ENCODE measurements around the gene BOLA1.
A peak's percentile ranks its signal among the peaks of the same experiment; 100 is the strongest.
"Not testable (repeated sequence)": the region's sequence is repeated elsewhere in the genome, so short reads cannot be mapped to it uniquely, and the experiment has no call there.

The BOLA1 gene, protein sequence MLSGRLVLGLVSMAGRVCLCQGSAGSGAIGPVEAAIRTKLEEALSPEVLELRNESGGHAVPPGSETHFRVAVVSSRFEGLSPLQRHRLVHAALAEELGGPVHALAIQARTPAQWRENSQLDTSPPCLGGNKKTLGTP

DNA sequence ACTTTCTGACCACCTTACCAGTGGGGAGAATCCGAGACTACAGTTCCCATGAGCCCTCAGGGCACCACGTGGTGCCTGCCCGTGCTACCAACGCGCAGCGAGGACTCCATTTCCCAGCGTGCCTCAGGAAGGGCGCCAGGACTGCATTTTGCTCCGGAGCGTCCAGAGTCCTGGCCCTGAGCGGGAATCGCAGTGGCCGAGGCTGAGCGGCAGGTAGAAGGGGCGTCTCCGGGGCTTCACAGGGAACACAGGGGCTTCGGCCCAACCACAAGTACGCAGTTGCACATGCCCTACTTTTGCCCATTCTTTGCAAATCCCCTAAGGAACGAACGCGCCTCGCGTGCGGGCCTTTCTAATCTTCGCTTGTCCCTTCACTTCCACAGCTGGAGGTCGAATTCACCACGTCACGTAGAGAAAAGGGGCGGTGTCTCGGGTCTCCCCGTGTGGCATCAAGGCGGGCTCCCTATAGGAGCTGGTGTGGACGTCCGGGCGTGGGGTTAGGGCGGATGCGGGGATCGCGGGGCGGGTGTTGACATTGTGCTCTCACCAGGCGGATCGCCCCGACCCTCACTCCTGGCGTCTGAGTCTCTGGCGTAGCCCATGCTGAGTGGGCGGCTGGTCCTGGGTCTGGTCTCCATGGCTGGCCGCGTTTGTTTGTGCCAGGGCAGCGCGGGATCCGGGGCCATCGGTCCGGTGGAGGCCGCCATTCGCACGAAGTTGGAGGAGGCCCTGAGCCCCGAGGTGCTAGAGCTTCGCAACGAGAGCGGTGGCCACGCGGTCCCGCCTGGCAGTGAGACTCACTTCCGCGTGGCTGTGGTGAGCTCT, at the start of gene BOLA1:
Gene BOLA1 (plus strand): TSS at position 109 of the 825 bp plus-strand sequence. CDS start 492 bp downstream, at position 601.
- FAIRE-seq = no peak

- FAIRE-seq = no peak
Observed at GRCh38 chr1:149849947-149850360, 49.4 kb upstream of the BOLA1 start.

DNA sequence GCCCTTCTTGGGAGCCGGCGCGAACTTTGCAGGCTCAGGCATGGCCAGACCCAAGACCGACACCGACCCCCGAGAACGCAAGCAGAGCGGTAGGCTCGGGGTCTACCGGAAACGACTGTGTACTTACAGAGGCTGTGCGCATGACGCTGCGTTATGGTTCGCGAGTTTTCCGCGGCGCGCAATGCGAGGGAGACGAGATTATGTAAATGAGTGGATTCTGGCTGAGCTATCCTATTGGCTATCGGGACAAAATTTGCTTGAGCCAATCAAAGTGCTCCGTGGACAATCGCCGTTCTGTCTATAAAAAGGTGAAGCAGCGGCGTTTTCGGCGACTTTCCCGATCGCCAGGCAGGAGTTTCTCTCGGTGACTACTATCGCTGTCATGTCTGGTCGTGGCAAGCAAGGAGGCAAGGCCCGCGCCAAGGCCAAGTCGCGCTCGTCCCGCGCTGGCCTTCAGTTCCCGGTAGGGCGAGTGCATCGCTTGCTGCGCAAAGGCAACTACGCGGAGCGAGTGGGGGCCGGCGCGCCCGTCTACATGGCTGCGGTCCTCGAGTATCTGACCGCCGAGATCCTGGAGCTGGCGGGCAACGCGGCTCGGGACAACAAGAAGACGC, 48.5 kb upstream of the BOLA1 start:
- FAIRE-seq = peak; percentile 93

DNA sequence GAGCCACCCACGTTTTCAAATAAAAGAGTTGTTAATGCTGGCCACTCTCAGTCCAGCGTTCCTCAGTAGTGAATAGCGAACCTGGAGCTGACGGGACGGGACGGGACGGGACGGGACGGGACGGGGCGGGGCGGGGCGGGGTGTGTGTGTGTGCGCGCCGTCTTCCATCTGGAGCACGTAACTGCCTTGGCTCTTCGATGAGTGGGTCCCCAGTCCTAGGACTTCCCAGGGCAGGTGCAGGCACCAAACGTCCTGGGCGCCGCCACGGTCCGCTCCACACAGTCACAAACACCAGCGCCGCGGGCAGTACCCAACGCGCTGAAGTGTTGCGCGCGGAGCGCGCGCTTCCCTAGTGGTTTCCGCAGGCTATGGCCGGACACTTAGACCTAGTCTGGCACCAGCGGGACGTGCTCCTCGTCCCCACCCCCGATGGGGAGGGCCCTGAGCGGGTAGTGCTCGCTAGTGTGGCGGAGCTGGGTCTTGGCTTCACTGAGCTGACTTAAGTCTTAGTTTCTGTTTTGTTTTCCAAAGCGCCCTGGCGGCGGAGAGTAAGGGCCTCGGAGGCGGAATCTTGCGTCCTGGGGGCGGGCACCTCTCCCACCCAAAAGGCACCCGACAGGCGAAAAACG, 47.7 kb upstream of the BOLA1 start:
- not testable (repeated sequence) for FAIRE-seq

GRCh38 chr1:149852263-149852662, 47.1 kb upstream of the BOLA1 start:
- peak; percentile 93 for FAIRE-seq

DNA sequence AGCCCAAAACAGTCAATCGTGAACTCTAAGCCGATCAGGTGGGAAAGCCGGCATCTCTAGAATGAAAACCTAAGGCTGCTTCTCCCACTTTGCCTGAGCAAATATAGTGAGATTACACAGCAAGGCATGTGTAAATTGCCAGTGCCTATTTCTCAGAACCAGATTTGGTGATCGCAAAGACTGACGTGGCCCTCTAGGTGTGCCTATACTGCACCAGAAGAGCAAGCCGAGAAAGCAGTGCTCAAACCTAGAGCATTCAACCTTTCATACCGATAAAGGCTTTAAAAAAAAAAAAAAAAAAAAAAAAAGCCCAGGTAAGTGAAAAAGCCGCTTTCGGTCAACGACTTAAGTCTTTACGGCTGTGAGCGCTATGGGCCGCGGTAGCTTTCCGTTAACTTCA, 39.1 kb upstream of the BOLA1 start:
- FAIRE-seq = not testable (repeated sequence)

DNA sequence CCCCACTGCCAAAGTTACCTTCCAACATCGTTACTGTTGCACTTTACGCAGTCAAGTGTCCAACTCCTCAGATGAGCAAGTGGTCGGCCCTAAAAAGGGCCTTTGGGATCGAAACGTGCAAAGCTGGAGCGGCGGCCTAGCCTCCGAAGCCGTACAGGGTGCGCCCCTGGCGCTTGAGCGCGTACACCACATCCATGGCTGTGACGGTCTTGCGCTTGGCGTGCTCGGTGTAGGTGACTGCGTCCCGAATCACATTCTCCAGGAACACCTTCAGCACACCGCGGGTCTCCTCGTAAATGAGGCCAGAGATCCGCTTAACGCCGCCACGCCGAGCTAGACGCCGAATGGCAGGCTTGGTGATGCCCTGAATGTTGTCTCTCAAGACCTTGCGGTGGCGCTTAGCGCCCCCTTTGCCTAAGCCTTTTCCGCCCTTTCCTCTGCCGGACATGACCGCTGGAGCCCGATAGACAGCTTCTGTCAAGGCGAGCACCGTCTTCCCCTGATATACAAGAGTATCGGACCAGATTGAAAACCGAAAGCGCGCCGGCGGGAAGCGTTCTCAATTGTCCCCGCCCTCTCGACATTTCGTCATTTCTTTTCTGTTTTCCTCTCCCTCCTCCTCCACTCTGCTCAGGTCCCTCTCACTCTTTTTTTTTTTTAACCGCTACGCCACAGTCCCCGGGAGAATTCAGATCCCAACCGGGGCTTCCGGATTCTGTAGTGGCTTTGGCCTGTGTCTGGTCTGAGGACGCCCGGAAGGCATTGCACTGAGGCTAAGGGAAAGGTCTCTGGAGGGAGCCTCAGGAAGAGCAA, 38.5 kb upstream of the BOLA1 start:
- peak; percentile 87 for FAIRE-seq

- not testable (repeated sequence) for FAIRE-seq
Observed at GRCh38 chr1:149861497-149862054, 37.8 kb upstream of the BOLA1 start.

- FAIRE-seq = not testable (repeated sequence)
Observed at GRCh38 chr1:149866887-149867286, 32.5 kb upstream of the BOLA1 start.

- FAIRE-seq = not testable (repeated sequence)
Observed at GRCh38 chr1:149873060-149873459, 26.3 kb upstream of the BOLA1 start.

GRCh38 chr1:149877211-149877946, 22.0 kb upstream of the BOLA1 start:
- no peak for FAIRE-seq

- no peak for FAIRE-seq
Observed at GRCh38 chr1:149879556-149879955, 19.8 kb upstream of the BOLA1 start.

DNA sequence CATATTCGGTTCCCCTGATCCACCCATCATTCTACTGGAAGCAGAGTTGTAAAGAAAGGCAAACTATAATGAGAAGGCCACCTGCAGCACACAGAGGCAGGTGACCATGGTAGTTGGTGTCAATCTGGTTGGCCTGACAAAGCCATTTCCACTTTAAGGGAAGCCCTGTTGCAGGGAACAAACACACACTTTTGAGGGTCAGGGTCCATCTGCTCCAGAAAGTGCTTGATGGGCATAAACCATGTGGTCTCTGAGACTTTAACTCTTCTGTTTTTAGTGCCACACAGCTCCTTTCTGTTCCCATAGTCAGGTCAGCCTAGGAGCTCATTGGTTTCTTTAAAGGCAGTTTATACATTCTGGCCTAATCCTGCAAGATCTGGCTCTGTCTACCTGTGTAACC, 17.5 kb upstream of the BOLA1 start:
- FAIRE-seq = no peak

DNA sequence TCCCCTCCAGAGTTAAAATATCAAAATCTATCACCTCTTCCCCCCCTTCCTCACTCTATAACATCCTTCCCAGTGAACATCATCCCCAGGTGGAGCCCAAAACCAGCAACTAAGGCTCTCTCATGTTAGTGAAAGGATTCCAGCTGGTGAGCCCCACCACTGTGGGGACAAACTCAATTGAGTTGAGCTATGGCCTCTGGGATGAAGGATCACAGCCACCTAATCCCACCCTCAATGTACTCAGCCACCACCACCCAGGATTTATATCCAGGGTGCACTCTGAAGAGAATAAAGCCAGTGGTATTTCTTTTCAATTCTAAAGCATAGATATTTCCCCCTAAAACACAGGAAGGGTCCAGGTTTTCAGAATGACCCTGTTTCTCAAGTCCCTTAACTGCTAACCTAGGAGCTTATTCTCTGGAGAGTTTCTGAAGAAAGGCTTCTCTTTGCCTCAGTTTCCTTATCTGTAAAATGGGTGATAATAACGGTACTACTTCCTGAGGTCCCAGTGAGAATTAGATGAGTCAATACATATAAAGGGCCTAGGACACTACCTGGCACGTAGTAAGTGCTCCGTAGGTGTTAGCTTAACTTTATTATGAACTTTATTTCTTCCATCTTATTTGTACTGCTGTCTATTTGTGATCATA, 15.6 kb upstream of the BOLA1 start:
- no peak for FAIRE-seq

DNA sequence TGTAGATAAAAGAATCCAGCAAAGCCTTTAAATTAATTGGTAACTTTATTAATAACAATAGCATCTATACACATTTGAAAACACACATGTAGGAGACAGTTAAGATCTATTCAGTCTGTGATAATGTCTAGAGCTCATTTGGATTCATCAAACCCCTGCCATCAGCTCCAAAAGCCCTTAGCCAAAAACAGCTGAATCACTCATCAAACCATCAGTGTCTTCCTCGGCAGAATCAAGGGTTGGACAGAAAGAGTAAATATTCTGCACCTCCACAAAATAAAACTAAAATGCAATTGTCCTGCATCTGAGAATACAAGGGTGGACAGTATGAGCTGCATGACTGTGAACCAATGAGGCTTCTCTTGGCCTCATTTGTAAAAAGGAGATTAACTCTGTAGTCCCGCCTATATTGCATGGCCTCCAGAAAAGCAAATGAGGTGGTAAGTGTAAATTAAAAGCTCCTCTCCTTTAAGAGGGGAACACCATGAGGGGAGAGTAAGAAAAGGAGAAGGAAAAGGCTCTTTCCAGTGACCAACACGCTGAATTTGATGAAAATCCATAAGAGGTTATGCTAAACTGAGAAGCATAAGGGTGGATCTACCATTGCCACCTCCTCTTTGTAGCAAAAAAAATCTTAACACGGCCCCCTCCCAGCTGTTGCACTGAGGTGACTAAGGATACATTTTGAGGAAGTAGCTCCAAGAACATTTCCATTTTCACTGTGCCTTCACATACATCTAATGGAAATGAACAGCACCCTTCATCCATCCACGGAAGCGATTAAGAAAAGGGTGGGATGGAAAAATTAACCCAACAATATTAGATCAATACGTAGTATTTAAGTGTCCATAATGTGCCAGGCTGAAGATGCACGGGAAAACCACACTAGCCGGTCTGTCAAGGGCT, 14.7 kb upstream of the BOLA1 start:
- FAIRE-seq = no peak

DNA sequence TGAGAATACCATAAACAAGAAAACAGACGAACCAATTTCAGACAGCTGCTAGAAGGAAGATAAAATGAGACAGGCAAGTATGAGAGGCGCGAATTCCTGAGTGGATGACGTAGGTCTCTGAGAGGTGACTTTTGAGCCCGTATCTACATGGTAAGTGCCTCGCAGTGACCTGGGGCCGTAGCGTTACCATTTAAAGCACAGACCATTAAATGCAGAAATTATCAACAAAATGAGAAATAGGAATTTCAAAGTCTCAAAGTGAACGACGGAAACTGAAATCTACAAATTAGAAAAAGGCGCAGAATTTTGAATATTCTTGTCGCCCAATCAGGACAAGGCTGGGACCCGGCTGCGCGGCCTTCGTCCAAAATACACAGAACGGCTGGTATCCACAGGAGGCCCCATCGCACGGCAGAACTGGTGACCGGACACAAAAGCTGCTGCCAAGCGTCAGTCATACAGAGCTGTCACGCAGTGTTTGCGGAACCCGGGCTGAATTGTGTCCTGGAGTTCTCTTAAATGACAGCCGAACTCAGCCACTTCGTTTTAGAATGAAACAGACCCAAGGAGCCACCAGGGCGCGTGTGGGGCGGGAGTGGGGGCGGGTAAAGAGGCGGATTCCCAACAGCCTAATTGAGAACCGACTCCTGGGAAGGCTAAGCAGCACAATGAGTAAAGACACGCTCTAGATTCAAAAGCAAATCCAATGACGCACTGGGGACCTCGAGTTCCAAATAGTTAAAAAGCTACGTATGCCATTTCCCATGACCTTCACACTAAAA, 13.8 kb upstream of the BOLA1 start:
- peak; percentile 82 for FAIRE-seq

DNA sequence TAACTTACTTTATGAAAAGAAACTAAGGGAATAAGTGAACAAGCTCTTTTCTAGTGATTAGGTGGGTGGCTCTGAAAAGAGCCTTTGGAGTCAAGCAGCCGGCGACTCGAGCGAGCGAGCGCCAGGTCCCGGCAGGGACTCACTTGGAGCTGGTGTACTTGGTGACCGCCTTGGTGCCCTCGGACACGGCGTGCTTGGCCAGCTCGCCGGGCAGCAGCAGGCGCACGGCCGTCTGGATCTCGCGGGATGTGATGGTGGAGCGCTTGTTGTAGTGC, 13.3 kb upstream of the BOLA1 start:
- not testable (repeated sequence) for FAIRE-seq

DNA sequence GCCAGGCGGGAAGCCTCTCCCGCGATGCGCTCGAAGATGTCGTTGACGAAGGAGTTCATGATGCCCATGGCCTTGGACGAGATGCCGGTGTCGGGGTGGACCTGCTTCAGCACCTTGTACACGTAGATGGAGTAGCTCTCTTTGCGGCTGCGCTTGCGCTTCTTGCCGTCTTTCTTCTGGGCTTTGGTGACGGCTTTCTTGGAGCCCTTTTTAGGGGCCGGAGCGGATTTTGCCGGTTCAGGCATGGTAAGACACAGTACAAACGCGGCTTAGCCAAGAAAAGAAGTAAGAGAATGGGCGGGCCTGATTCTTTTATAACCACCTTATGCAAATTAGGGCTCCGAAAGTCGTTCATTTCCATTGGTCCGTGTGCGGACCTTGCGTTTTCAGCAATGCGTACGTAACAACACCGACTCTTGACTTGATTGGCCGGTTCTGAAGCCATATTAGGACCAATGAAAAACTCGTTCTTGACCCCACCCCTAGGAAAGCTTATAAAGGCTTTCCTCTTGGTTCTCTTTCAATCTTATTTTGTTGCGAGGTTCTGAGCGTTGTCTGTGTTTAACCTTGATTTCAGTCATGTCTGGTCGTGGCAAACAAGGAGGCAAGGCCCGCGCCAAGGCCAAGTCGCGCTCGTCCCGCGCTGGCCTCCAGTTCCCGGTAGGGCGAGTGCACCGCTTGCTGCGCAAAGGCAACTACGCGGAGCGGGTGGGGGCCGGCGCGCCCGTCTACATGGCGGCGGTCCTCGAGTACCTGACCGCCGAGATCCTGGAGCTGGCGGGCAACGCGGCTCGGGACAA, 12.8 kb upstream of the BOLA1 start:
- peak; percentile 98 for FAIRE-seq

GRCh38 chr1:149887196-149887455, 12.2 kb upstream of the BOLA1 start:
- not testable (repeated sequence) for FAIRE-seq
